HG02943 (cell line): ENCODE data around the gene MCEE.
"Not testable (repeated sequence)": the region's sequence is repeated elsewhere in the genome, so short reads cannot be mapped to it uniquely, and the experiment has no call there.

Experiments used
- ATAC-seq: cut with Tn5 transposase; IDR thresholded peaks from one replicate; pipeline ENCODE4 v1.9.1; 2021; ENCODE audit warnings: mild to moderate bottlenecking, low read depth, moderate library complexity; ENCODE audit not compliant: unreplicated experiment

MCEE gene

GRCh38 chr2:71130152-71130904 lies at the start of gene MCEE, which contains the start of gene MPHOSPH10:
MCEE (minus strand) TSS chr2:71130229; CDS start chr2:71130219, 10 bp downstream.
MPHOSPH10 (plus strand) TSS chr2:71130634; CDS start chr2:71130666, 32 bp downstream.
- peak; percentile 94 for ATAC-seq

GRCh38 chr2:71178836-71179235 lies 48.8 kb upstream of the MCEE start:
- not testable (repeated sequence) for ATAC-seq

GRCh38 chr2:71174207-71174606 lies 44.2 kb upstream of the MCEE start:
- ATAC-seq: no peak

- no peak for ATAC-seq
These were observed 43.1 kb upstream of the MCEE start for GRCh38 chr2:71173096-71173495.

- no peak for ATAC-seq
These were observed 36.8 kb upstream of the MCEE start for GRCh38 chr2:71166812-71167211.

GRCh38 chr2:71157124-71157793 lies 27.2 kb upstream of the MCEE start:
- ATAC-seq: no peak

GRCh38 chr2:71156573-71156972 lies 26.5 kb upstream of the MCEE start:
- no peak for ATAC-seq

- ATAC-seq: no peak
These were observed 25.8 kb upstream of the MCEE start for GRCh38 chr2:71155846-71156245.

- no peak for ATAC-seq
These were observed 24.8 kb upstream of the MCEE start for GRCh38 chr2:71154798-71155197.

- no peak for ATAC-seq
These were observed 24.2 kb upstream of the MCEE start for GRCh38 chr2:71154279-71154678.

GRCh38 chr2:71153585-71154224 lies 23.7 kb upstream of the MCEE start:
- no peak for ATAC-seq

GRCh38 chr2:71151620-71152019 lies 21.6 kb upstream of the MCEE start:
- no peak for ATAC-seq

GRCh38 chr2:71150082-71150816 lies 20.2 kb upstream of the MCEE start:
- ATAC-seq: no peak

GRCh38 chr2:71148506-71149063 lies 18.6 kb upstream of the MCEE start:
- no peak for ATAC-seq

- ATAC-seq: no peak
These were observed 13.8 kb upstream of the MCEE start for GRCh38 chr2:71143782-71144181.

- no peak for ATAC-seq
These were observed 6.1 kb upstream of the MCEE start for GRCh38 chr2:71136174-71136573.

GRCh38 chr2:71133603-71134002 lies 3.6 kb upstream of the MCEE start:
- ATAC-seq: no peak

GRCh38 chr2:71131387-71132166 lies 1.5 kb upstream of the MCEE start:
- ATAC-seq: not testable (repeated sequence)

GRCh38 chr2:71130905-71131244 lies 846 bp upstream of the MCEE start:
- peak; percentile 8 for ATAC-seq

- peak; percentile 45 for ATAC-seq
These were observed 202 bp downstream of the MCEE start for GRCh38 chr2:71129902-71130151.
